Activated CD4-positive, alpha-beta T cell treated with anti-CD3 and anti-CD28 coated beads, Interleukin-2, amount 10 ng/mL, durations not matched to agents 24 days and 14 days (primary cell): Measurements from ENCODE around the gene GAB2. TPM values are rescaled to one million over a fixed set of nuclear protein-coding genes. Genes with fewer than 3 reads are reported as not detected.
"Not testable (repeated sequence)": the region's sequence is repeated elsewhere in the genome, so short reads cannot be mapped to it uniquely, and the experiment has no call there.

Experiments used
- DNase-seq: peaks from one replicate; pipeline ENCODE4 v3.0.0; 2022
- H3K27ac Mint-ChIP-seq: one replicate; pipeline ENCODE4 v1.8.0; 2022; ENCODE audit warnings: mild to moderate bottlenecking, mixed read lengths
- H3K27me3 Mint-ChIP-seq: one replicate; pipeline ENCODE4 v1.8.0; 2022; ENCODE audit warnings: mixed read lengths
- H3K36me3 Mint-ChIP-seq: one replicate; pipeline ENCODE4 v1.8.0; 2022; ENCODE audit warnings: low read depth, mild to moderate bottlenecking, mixed read lengths
- H3K4me1 Mint-ChIP-seq: one replicate; pipeline ENCODE4 v1.8.0; 2021; ENCODE audit warnings: mixed read lengths
- H3K4me3 Mint-ChIP-seq: one replicate; pipeline ENCODE4 v1.8.0; 2022; ENCODE audit warnings: mild to moderate bottlenecking, moderate library complexity, mixed read lengths
- H3K9me3 Mint-ChIP-seq: one replicate; pipeline ENCODE4 v1.8.0; 2021; ENCODE audit warnings: mixed read lengths
- intact Hi-C: fragments of 100-400 bp; cut with micrococcal nuclease; formaldehyde crosslinking; loops from one replicate; pipeline ENCODE4 v1.15.1; 2023
- total RNA-seq: library from RNA; stranded (reverse); gene quantifications from 2 replicates; pipeline ENCODE4 v1.2.3, GENCODE V29; 2022

GAB2 gene
- total RNA-seq, 1 donor from 2014 or later, result 16.1 TPM

DNA sequence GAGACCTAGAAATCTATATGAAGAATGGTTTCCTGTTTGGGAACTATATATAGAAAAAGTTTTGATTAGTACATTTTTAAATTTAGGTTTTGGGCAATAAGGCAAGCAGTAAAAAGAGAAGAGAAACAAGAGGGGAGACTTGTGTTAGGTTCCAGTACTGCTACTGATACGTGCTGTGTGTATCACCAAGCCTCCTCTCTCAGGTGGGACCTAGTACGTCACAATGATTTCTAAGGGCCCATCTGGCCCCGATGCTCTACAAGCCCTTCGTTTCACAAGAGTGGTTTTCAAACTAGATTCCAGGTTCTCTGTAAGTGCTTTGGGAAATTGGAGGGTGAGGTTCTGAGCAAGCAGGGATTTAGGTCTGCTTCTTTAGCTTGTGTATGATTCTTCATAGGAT is 189.7 kb downstream of the GAB2 start:
- intact Hi-C loops, result loop anchor here (1.0 to 5.0 kb wide), 8 partner anchors 25 to 415 kb away; partner anchors contain the start of genes GAB2, KCTD21 and USP35
- Mint-ChIP-seq H3K27ac (peak overlapping the region; percentile 91), H3K36me3 (peaks cover 43% of the 10 kb centered on the region), H3K9me3 (peaks cover 3% of the 10 kb centered on the region), H3K27me3 (no peaks in the 10 kb centered on the region), H3K4me3 (no peak overlapping the region), H3K4me1 (peaks cover 61% of the 10 kb centered on the region)
- DNase-seq, result no peak

GRCh38 chr11:78226684-78227680 is 190.6 kb downstream of the GAB2 start:
- Mint-ChIP-seq H3K4me3 (peak overlapping the region; percentile 13), H3K9me3 (peaks cover 3% of the 10 kb centered on the region), H3K36me3 (peaks cover 47% of the 10 kb centered on the region), H3K4me1 (peaks cover 61% of the 10 kb centered on the region), H3K27me3 (no peaks in the 10 kb centered on the region), H3K27ac (peak overlapping the region; percentile 91)
- intact Hi-C loops, result loop anchor here (1.0 to 5.0 kb wide), 6 partner anchors 24 to 416 kb away; partner anchors contain the start of genes KCTD21 and USP35
- peak; percentile 67 for DNase-seq

DNA sequence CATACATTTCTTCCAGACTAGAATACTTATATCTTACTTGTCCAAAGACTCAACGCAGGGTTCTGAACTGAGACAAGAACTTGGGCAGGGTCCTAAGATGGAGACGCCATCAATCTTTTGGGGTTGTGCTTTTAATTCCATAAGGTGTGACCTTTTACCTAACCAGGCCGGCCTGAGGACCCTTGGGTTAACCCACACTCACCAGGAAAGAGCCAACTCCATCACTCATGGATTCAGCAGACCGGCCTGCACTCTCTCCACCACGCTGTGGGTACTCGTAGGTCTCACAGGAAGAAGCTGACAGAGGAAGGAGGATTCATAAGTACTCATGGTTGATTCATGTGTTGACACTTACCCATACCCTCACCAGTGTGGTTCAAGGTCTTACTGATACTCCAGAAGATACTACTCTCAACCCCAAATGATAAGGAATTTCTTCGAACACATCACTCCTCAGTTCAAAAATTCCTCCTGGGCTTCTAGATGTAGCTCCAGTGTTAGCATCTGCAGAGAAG is 192.7 kb downstream of the GAB2 start:
- intact Hi-C loops, result loop anchor here (5.0 kb wide), 1 partner anchor 102 kb away; no protein-coding TSS in a partner anchor
- H3K4me1 Mint-ChIP-seq, result peaks cover 59% of the 10 kb centered on the region
- no peak overlapping the region for H3K4me3 Mint-ChIP-seq
- DNase-seq, result no peak
- H3K9me3 Mint-ChIP-seq, result no peaks in the 10 kb centered on the region
- H3K27ac Mint-ChIP-seq, result peak overlapping the region; percentile 61
- no peaks in the 10 kb centered on the region for H3K27me3 Mint-ChIP-seq
- peaks cover 56% of the 10 kb centered on the region for H3K36me3 Mint-ChIP-seq

DNA sequence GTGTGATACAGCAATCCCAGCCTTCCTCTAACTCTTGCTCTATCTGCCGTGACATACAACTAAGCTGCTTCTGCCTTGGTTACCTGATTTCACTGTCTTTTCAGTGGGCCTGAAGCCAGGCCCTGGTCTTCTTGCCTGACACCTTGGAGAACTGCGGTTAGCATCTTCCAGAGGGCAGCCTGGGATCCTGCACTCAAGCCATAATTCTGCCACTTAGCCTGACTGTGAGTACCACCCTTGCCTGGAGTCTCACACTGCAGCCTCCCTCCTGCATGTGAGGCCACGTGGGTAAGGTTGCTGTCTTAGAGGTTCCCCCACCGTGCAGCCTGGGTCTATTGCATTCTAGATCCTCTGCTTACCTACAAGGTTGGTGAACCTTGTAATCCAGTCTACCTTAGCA is 193.1 kb downstream of the GAB2 start:
- Mint-ChIP-seq H3K4me1 (peaks cover 55% of the 10 kb centered on the region), H3K4me3 (no peak overlapping the region), H3K27ac (no peak overlapping the region), H3K9me3 (no peaks in the 10 kb centered on the region), H3K27me3 (no peaks in the 10 kb centered on the region), H3K36me3 (peaks cover 54% of the 10 kb centered on the region)
- intact Hi-C loops, result no loop called here
- no peak for DNase-seq

- Mint-ChIP-seq H3K9me3 (no peaks in the 10 kb centered on the region), H3K36me3 (peaks cover 51% of the 10 kb centered on the region), H3K4me1 (peaks cover 49% of the 10 kb centered on the region), H3K27me3 (no peaks in the 10 kb centered on the region), H3K4me3 (no peak overlapping the region), H3K27ac (peak overlapping the region; percentile 79)
- no peak for DNase-seq
- intact Hi-C loops, result no loop called here
Observed at GRCh38 chr11:78223320-78223954, 194.2 kb downstream of the GAB2 start.

GRCh38 chr11:78222726-78223125 is 194.9 kb downstream of the GAB2 start:
- intact Hi-C loops, H3K27me3 Mint-ChIP-seq: not testable (repeated sequence)
- H3K36me3 Mint-ChIP-seq, result peaks cover 56% of the 10 kb centered on the region

DNA sequence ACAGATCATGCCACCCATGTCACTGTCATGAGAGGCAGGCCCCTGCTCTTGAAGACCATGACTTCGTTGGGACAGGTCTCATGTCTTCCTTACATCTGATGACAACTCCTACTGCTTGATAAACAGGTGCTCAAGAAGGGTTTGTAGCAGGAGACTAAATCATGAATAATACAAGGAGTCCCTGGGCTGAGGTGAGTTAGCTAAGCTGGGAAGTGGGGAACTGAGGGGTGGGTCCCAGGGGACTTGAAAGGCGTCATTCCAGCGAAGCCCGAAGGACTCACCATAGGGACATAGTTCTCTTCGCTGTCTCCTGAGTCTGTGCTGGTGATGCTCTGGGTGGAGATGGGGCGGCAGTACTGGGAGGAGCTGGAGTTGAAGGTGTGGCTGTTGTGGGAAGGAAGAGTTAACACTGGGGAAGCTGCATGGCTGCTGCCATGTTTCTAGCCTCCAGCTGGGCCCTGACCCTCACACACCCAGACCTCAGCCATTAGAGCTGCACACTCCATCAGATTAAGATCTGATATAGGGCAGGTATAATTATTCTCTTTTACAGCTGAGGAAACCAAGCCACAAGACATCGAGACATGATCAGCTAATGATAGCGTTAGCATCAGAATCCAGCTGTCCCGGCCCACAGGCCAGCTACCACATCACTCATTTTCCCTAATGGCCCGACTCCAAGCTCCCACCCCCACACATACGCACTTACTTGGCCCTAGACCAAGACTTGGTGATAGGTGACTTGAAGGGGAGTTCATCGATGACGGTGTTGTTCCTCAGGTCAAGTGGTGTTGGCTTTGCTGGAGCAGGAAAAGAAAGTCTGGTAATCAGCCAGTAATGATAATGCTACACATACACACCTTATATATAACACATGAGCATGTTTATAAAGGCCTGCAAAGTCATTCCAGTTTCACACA is 196.0 kb downstream of the GAB2 start:
- H3K9me3 Mint-ChIP-seq, result no peaks in the 10 kb centered on the region
- peak overlapping the region; percentile 17 for H3K27ac Mint-ChIP-seq
- H3K36me3 Mint-ChIP-seq, result peaks cover 61% of the 10 kb centered on the region
- peaks cover 40% of the 10 kb centered on the region for H3K4me1 Mint-ChIP-seq
- intact Hi-C loops, result no loop called here
- no peaks in the 10 kb centered on the region for H3K27me3 Mint-ChIP-seq
- DNase-seq, result no peak
- no peak overlapping the region for H3K4me3 Mint-ChIP-seq

More at GRCh38 chr11:78222726-78223125, 194.9 kb downstream of the GAB2 start:
- H3K4me1 Mint-ChIP-seq, result peaks cover 46% of the 10 kb centered on the region
- not testable (repeated sequence) for DNase-seq, H3K27ac Mint-ChIP-seq, H3K9me3 Mint-ChIP-seq, H3K4me3 Mint-ChIP-seq

GRCh38 chr11:78220218-78221157 is 197.1 kb downstream of the GAB2 start:
- H3K36me3 Mint-ChIP-seq, result peaks cover 64% of the 10 kb centered on the region
- H3K27me3 Mint-ChIP-seq, result no peaks in the 10 kb centered on the region
- DNase-seq, result no peak
- H3K27ac Mint-ChIP-seq, result peak overlapping the region; percentile 49
- no peak overlapping the region for H3K4me3 Mint-ChIP-seq
- peaks cover 34% of the 10 kb centered on the region for H3K4me1 Mint-ChIP-seq
- H3K9me3 Mint-ChIP-seq, result no peaks in the 10 kb centered on the region
- intact Hi-C loops, result no loop called here

GRCh38 chr11:78219493-78220217 is 198.0 kb downstream of the GAB2 start:
- peaks cover 59% of the 10 kb centered on the region for H3K36me3 Mint-ChIP-seq
- no peak overlapping the region for H3K27ac Mint-ChIP-seq

GRCh38 chr11:78218707-78219492 is 198.7 kb downstream of the GAB2 start:
- Mint-ChIP-seq H3K36me3 (peaks cover 58% of the 10 kb centered on the region), H3K27me3 (no peaks in the 10 kb centered on the region), H3K9me3 (no peaks in the 10 kb centered on the region), H3K4me1 (peaks cover 25% of the 10 kb centered on the region), H3K4me3 (no peak overlapping the region), H3K27ac (peak overlapping the region; percentile 52)
- DNase-seq, result no peak
- intact Hi-C loops, result no loop called here

More at GRCh38 chr11:78219493-78220217, 198.0 kb downstream of the GAB2 start:
- H3K4me3 Mint-ChIP-seq, result no peak overlapping the region
- no peaks in the 10 kb centered on the region for H3K27me3 Mint-ChIP-seq
- peaks cover 28% of the 10 kb centered on the region for H3K4me1 Mint-ChIP-seq
- DNase-seq, result no peak
- H3K9me3 Mint-ChIP-seq, result no peaks in the 10 kb centered on the region
- intact Hi-C loops, result no loop called here
